Stomach (tissue), 9 donors: ENCODE data around the gene PCDHGA1. TPM values are rescaled to one million over a fixed set of nuclear protein-coding genes. Genes with fewer than 3 reads are reported as not detected.

Experiments used
- DNase-seq, 2 donors: peaks; one replicate each; pipeline versions ENCODE4 v3.0.0 to v3.0.0-alpha.2; 2013 to 2019
- H3K27ac ChIP-seq, 5 donors: fragments of 200-600 bp in 4 of 5; sonication (generic) in 4 of 5; one replicate each; pipeline ENCODE4 v1.5.1; 2013 to 2019; ENCODE audit warnings: mild to moderate bottlenecking in 1 of 5, moderate library complexity in 1 of 5
- H3K27me3 ChIP-seq, 3 donors: fragments of 200-600 bp; sonication (generic); one replicate each; pipeline ENCODE4 v1.5.1; 2017 to 2019; ENCODE audit warnings: mixed run types in 1 of 3
- H3K36me3 ChIP-seq, 4 donors: fragments of 200-600 bp; sonication (generic); 1 replicate in 3 of 4; 2 replicates in 1 of 4; pipeline ENCODE4 v1.5.1; 2016 to 2019
- H3K4me1 ChIP-seq, 4 donors: fragments of 200-600 bp; sonication (generic); one replicate each; pipeline ENCODE4 v1.5.1; 2016 to 2019
- H3K4me3 ChIP-seq, 4 donors: fragments of 200-600 bp; sonication (generic) in 3 of 4; one replicate each; pipeline ENCODE4 v1.5.1; 2016 to 2019; ENCODE audit warnings: mild to moderate bottlenecking in 1 of 4
- H3K9me3 ChIP-seq, 4 donors: fragments of 200-600 bp; sonication (generic); one replicate each; pipeline ENCODE4 v1.5.1; 2016 to 2019
- EP300 ChIP-seq: sonication (generic); formaldehyde crosslinking; IDR thresholded peaks from one replicate; pipeline ENCODE4 v1.6.1; 2017; ENCODE audit warnings: antibody characterized with exemption
- POLR2A ChIP-seq, 4 donors: fragments of 450-650 bp; IDR thresholded peaks; one replicate each; pipeline ENCODE4 v1.6.1; 2016; ENCODE audit warnings: antibody characterized with exemption in 4 of 4, control low read depth in 2 of 4, mild to moderate bottlenecking in 1 of 4, moderate library complexity in 1 of 4
- POLR2AphosphoS5 ChIP-seq, 3 donors: sonication (generic); formaldehyde crosslinking; IDR thresholded peaks; one replicate each; pipeline ENCODE4 v1.6.1; 2016; ENCODE audit warnings: antibody characterized with exemption in 3 of 3
- WGBS, 5 donors: extraction: QIAGEN DNeasy Blood & Tissue Kit in 3 of 5; methylation state at CpG; one replicate each; pipeline versions ENCODE4 v1.1.5 to v1.1.7; 2013 to 2018; 5-methylcytosine and 5-hydroxymethylcytosine counted together
- intact Hi-C: fragments of 100-400 bp; cut with DNase I; formaldehyde crosslinking; loops from one replicate; pipeline ENCODE4 v1.15.1; 2023; ENCODE audit warnings: low total_unique reads
- polyA plus RNA-seq, 3 donors: library from polyadenylated mRNA; stranded (reverse); fragments of 200-250 nt; gene quantifications; one replicate each; pipeline ENCODE4 v1.2.3, GENCODE V29; 2013
- total RNA-seq, 5 donors: library from RNA; depleted of rRNA; stranded (reverse); fragments of >200 nt; gene quantifications; one replicate each; pipeline versions ENCODE4 v1.1.0 to v1.2.3, GENCODE V29; 2014 to 2016
- TF ChIP-seq, protein P1 (sequence below), 7 experiments: fragments of 450-650 bp in 4 of 7; fragments of 200-600 bp in 3 of 7; sonication (generic) in 3 of 7; IDR thresholded peaks; one replicate each; pipeline ENCODE4 v1.5.1; 2016 to 2019; ENCODE audit warnings: antibody characterized with exemption in 7 of 7, control low read depth in 2 of 7, mild to moderate bottlenecking in 1 of 7
- donor health status: healthy with polysubstance abuse.
- donor health status: Bipolar disorder and iron deficiency.
- donor health status: healthy.

The PCDHGA1 gene
- total and polyA plus RNA-seq, 8 donors, result 0.13 to 0.18 TPM; not detected in 6

- no peaks in the 10 kb centered on the region for H3K27me3 ChIP-seq
- peaks cover 9 to 86% (median 71%) of the 10 kb centered on the region in 4 donors for H3K36me3 ChIP-seq
- intact Hi-C loops, result loop anchor here (10.0 kb wide), 1 partner anchor 208 kb away; the partner anchor contains the start of gene TAF7
- no peak overlapping the region for H3K27ac ChIP-seq
- no peaks in the 10 kb centered on the region for H3K9me3 ChIP-seq
- TF ChIP-seq, protein P1, sequence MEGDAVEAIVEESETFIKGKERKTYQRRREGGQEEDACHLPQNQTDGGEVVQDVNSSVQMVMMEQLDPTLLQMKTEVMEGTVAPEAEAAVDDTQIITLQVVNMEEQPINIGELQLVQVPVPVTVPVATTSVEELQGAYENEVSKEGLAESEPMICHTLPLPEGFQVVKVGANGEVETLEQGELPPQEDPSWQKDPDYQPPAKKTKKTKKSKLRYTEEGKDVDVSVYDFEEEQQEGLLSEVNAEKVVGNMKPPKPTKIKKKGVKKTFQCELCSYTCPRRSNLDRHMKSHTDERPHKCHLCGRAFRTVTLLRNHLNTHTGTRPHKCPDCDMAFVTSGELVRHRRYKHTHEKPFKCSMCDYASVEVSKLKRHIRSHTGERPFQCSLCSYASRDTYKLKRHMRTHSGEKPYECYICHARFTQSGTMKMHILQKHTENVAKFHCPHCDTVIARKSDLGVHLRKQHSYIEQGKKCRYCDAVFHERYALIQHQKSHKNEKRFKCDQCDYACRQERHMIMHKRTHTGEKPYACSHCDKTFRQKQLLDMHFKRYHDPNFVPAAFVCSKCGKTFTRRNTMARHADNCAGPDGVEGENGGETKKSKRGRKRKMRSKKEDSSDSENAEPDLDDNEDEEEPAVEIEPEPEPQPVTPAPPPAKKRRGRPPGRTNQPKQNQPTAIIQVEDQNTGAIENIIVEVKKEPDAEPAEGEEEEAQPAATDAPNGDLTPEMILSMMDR (IDR thresholded peaks at IDR 0.05), result no peak
- TF ChIP-seq EP300, result no peak
- H3K4me3 ChIP-seq, result no peak overlapping the region
- peaks cover 0 to 15% (median 6%) of the 10 kb centered on the region in 4 donors for H3K4me1 ChIP-seq
- WGBS, 5 donors, result 96 to 100% (median 99%) methylated on average over 1 of the region's 1 CpG
- DNase-seq, result no peak
Measured at GRCh38 chr5:141532726-141533125, 202.4 kb downstream of the PCDHGA1 start.

DNA sequence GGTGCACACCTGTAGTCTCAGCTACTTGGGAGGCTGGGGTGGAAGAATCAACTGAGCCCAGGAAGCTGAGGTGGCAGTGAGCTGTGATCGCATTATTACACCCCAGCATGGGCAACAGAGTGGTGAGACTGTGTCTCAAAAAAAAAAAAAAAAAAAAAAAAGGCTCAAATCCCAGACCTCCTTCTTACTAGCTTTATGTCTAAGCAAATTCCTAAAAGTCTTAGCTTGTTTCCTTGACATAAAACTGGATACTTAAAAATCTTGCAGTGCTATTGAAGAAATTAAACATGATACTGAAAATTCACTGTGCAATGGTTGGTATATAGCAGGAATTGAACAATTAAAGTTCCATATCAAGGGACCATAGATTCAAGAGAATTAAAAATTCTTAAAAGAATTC, 203.6 kb downstream of the PCDHGA1 start:
- no peak for TF ChIP-seq POLR2A (IDR thresholded peaks at IDR 0.05)
- TF ChIP-seq, protein P1 (IDR thresholded peaks at IDR 0.05), result no peak
- TF ChIP-seq POLR2AphosphoS5 (IDR thresholded peaks at IDR 0.05), result no peak
- no peak for TF ChIP-seq EP300
- Histone ChIP-seq H3K36me3 (peaks cover 4 to 75% (median 62%) of the 10 kb centered on the region in 4 donors), H3K4me1 (peaks cover 0 to 11% (median 4%) of the 10 kb centered on the region in 4 donors), H3K9me3 (no peaks in the 10 kb centered on the region), H3K27me3 (no peaks in the 10 kb centered on the region), H3K27ac (no peak overlapping the region), H3K4me3 (no peak overlapping the region)
- WGBS, 5 donors, result 96 to 100% (median 100%) methylated on average over 1 of the region's 1 CpG
- intact Hi-C loops, result loop anchor here (10.0 kb wide), 1 partner anchor 209 kb away; the partner anchor contains the start of gene TAF7
- DNase-seq, result no peak

GRCh38 chr5:141534492-141535213, 204.3 kb downstream of the PCDHGA1 start:
- Histone ChIP-seq H3K36me3 (peaks cover 4 to 67% (median 54%) of the 10 kb centered on the region in 4 donors), H3K27ac (no peak overlapping the region), H3K4me3 (no peak overlapping the region), H3K9me3 (no peaks in the 10 kb centered on the region), H3K4me1 (peaks cover 0 to 3% (median 0%) of the 10 kb centered on the region in 4 donors), H3K27me3 (no peaks in the 10 kb centered on the region)
- intact Hi-C loops, result loop anchor here (10.0 kb wide), 1 partner anchor 210 kb away; the partner anchor contains the start of gene TAF7
- no peak for TF ChIP-seq POLR2A (IDR thresholded peaks at IDR 0.05)
- TF ChIP-seq POLR2AphosphoS5 (IDR thresholded peaks at IDR 0.05), result no peak
- TF ChIP-seq, protein P1 (IDR thresholded peaks at IDR 0.05), result no peak
- no peak for TF ChIP-seq EP300
- no peak for DNase-seq
- WGBS, 5 donors, result 95 to 97% (median 95%) methylated on average over 4 of the region's 4 CpGs

- no peaks in the 10 kb centered on the region for H3K27me3 ChIP-seq
- H3K4me3 ChIP-seq, result no peak overlapping the region
- no peak for TF ChIP-seq POLR2A (IDR thresholded peaks at IDR 0.05)
- TF ChIP-seq POLR2AphosphoS5 (IDR thresholded peaks at IDR 0.05), result no peak
- TF ChIP-seq EP300, result no peak
- TF ChIP-seq, protein P1 (IDR thresholded peaks at IDR 0.05), result no peak
- H3K9me3 ChIP-seq, result peaks cover 10 to 22% (median 21%) of the 10 kb centered on the region in 4 donors
- intact Hi-C loops, result no loop called here
- WGBS, 5 donors, result 90 to 95% (median 91%) methylated on average over 2 of the region's 2 CpGs
- no peaks in the 10 kb centered on the region for H3K4me1 ChIP-seq
- no peak overlapping the region for H3K27ac ChIP-seq
- no peak for DNase-seq
- H3K36me3 ChIP-seq, result peaks cover 19 to 70% (median 62%) of the 10 kb centered on the region in 4 donors
Measured at GRCh38 chr5:141543053-141543452, 212.7 kb downstream of the PCDHGA1 start.
